Astrocyte of the cerebellum (primary cell): ENCODE data around the gene ARHGAP26.

Source experiments
- DNase-seq: peaks from one replicate; pipeline ENCODE4 v3.0.0-alpha.2; 2011; ENCODE audit warnings: low read depth
- H3K4me3 ChIP-seq: 2 replicates; pipeline ENCODE4 v1.5.1; 2011; ENCODE audit warnings: mild to moderate bottlenecking, low read depth, low read length, moderate library complexity
- in situ Hi-C: cut with HindIII; loops from 2 replicates; pipeline ENCODE4 v1.10.0; 2017; ENCODE audit warnings: low sequenced_read_pairs
- TF ChIP-seq, protein P1 (sequence below): IDR thresholded peaks from 2 replicates; pipeline ENCODE4 v1.5.1; 2012; ENCODE audit warnings: low read length, low read depth, moderate library complexity, mild to moderate bottlenecking; ENCODE audit errors: missing control alignments

Gene ARHGAP26

DNA sequence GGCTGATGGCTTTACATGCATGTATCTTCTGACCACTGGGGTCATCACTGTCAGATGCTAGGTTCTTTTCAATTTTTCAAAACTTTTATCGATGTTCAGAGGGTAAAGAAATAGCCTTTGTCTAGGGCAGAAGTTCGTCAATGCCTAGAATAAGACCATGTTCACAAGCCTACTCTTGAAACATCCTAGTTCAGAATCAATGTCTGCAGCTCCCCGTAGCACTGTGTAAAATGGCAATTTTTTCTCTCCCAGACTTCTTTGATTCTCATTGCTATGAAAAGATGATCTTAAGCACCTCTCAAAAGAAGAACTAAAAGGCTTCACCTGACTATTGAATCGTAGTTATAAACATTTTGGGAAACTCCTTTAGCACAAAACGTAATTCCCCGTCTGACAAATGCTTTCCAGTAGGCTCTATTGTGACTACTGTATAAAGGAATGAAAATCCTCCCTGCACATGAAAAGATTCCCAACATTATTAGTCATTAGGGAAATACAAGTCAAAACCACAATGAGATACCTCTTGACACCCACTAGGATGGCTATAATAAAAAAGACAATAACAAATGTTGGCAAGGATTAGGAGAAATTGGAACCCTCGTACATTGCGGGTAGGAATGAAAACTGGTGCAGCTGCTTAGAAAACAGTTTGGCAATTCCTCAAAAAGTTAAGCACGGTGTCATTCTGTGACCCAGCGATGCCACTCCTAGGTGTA, 263.5 kb downstream of the ARHGAP26 start:
- H3K4me3 ChIP-seq: no peak overlapping the region
- peak; percentile 85 for DNase-seq
- in situ Hi-C loops: no loop called here
- TF ChIP-seq, protein P1, sequence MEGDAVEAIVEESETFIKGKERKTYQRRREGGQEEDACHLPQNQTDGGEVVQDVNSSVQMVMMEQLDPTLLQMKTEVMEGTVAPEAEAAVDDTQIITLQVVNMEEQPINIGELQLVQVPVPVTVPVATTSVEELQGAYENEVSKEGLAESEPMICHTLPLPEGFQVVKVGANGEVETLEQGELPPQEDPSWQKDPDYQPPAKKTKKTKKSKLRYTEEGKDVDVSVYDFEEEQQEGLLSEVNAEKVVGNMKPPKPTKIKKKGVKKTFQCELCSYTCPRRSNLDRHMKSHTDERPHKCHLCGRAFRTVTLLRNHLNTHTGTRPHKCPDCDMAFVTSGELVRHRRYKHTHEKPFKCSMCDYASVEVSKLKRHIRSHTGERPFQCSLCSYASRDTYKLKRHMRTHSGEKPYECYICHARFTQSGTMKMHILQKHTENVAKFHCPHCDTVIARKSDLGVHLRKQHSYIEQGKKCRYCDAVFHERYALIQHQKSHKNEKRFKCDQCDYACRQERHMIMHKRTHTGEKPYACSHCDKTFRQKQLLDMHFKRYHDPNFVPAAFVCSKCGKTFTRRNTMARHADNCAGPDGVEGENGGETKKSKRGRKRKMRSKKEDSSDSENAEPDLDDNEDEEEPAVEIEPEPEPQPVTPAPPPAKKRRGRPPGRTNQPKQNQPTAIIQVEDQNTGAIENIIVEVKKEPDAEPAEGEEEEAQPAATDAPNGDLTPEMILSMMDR: no peak

DNA sequence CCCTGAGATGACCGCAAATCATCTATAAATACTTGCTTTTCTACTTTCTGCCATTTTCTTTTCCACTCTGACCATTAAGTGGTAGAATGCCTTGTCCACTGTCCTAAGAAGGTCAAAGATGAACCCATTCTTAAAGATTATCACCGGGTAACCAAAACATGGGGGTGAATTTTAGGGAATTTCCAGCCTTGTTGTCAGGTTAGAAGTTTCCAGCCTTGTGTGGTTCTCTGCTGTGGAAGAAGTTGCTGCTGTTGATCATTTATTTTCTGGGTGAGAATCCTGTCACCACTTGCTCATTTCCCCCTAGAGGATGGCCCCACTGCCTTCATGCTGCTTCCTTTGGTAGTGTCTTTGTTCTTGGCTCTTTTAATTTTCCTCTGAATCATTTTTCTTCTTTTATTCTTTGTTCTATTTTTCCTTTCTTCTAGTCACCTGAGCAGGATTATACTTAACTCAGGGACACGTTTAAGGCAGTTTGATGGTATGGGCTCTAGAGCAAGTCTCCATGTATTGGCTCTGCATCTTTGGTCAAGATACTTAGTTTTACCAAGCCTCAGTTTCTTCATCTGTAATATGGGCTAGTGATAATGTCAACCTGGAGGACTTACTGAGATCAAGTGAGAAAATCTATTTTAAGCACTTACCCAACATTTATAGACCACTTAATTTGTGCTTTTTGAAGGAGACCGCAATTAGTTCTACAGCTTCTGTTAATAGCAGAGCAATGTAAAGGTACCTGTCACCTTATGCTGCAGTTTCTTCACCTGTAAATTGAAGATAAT, 266.2 kb downstream of the ARHGAP26 start:
- in situ Hi-C loops: no loop called here
- no peak for DNase-seq
- TF ChIP-seq, protein P1: no peak
- H3K4me3 ChIP-seq: no peak overlapping the region

DNA sequence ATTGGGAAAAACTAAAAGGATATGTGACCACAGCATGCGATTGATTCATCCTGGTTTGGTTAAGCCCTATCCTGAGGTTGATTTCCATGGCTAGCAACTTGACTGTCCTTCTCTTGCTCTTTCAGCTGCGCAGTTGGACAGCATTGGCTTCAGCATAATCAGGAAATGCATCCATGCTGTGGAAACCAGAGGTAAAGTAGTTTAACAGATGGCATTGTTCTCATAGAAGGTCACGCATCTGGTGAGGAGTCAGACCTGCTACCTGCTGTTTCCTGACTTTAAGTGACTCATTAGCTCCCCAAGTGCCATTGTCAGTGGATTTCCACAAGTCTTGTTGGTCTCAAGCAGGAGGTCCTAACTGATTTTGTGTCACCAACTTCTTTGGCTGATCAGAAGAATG, 266.9 kb downstream of the ARHGAP26 start:
- TF ChIP-seq, protein P1: no peak
- peak; percentile 55 for DNase-seq
- no peak overlapping the region for H3K4me3 ChIP-seq
- in situ Hi-C loops: no loop called here

DNA sequence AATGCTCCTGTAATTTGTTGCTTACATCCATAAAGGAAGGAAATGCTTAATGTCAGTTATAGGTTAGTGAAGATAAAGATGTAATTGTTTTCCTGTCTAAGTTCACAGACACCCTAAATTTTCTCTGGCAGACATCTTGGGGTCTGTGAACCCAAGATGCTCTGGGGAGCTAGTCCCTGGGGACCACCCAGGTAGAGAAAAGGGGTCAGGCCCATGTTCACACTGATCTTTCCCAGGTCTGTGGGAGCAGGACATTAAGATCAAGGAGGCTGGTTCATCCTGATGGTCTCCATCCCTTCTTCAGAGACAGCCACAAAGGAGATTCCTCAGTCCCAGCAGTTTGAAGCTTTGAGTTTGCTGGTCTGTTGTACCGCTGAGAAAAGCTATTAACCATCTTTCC, 267.5 kb downstream of the ARHGAP26 start:
- in situ Hi-C loops: no loop called here
- H3K4me3 ChIP-seq: no peak overlapping the region
- TF ChIP-seq, protein P1: no peak
- no peak for DNase-seq

DNA sequence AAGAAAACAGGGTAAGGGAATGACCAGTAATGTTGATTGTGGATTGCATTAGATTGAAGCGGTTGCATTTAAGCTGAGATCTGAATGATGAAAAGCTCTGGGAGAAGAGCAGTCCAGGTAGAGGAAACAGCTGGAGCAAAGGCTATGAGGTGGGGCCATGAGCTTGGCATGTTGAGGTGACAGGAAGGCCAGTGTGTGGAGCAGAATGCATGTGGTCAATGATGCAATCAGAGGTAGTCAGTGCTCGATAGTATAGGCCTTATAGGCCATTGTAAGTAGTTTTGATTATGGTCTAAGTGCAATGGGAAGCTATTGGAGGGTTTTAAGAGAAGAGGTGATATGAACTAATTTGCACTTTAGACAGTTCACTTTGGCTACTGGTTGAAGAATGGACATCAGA, 270.4 kb downstream of the ARHGAP26 start:
- in situ Hi-C loops: loop anchor here (5.0 kb wide), 1 partner anchor 47 kb away; no protein-coding TSS in a partner anchor
- H3K4me3 ChIP-seq: no peak overlapping the region
- DNase-seq: no peak
- TF ChIP-seq, protein P1: no peak

DNA sequence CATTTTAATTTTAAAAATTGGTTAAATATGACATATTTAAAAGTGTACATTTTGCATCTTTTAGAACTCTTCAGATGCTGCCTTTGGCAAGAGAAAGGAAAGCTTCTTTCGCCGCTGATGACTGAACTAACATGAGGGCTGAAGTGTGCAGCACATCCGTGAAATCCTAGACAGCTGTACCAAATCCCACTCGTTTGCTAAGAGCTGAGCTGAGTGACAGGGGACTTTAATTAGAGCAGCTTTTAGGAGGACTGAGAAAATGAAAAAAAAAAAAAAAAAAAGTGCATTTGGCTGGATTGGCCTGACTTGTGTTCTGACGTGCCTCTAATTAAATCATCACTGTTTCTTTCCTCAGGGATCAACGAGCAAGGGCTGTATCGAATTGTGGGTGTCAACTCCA, 271.3 kb downstream of the ARHGAP26 start:
- DNase-seq: no peak
- in situ Hi-C loops: loop anchor here (5.0 kb wide), 1 partner anchor 46 kb away; no protein-coding TSS in a partner anchor
- TF ChIP-seq, protein P1: no peak
- H3K4me3 ChIP-seq: no peak overlapping the region
